Colon (tissue), 2 donors: ENCODE results near the gene TSEN15.

Source experiments
- FAIRE-seq: peaks from 2 replicates; lab custom pipeline; 2012; peaks lifted over from hg19 to GRCh38; lab: Jason Lieb, UNC
- donor health status: control.
- donor health status: control.

The TSEN15 gene

DNA sequence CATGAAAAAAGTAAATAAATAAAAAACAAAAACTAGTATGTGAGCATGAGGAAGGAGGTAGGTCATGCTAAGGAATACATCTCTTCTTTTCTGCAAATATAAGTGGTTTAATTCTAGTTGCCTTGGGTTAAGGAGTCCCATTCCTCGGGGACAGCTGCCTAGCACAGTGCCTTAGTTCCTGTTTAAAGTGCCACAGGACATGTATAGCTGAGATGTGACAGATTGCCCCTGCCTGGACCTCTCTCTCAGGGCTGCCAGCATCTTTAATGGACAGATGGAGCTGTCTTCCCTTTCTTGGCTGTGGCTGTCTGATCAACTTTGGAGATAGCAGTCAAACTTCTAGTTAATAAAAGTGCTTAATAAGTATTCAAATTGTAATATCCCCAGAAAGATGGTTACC lies 50.0 kb downstream of the TSEN15 start:
- no peak for FAIRE-seq

DNA sequence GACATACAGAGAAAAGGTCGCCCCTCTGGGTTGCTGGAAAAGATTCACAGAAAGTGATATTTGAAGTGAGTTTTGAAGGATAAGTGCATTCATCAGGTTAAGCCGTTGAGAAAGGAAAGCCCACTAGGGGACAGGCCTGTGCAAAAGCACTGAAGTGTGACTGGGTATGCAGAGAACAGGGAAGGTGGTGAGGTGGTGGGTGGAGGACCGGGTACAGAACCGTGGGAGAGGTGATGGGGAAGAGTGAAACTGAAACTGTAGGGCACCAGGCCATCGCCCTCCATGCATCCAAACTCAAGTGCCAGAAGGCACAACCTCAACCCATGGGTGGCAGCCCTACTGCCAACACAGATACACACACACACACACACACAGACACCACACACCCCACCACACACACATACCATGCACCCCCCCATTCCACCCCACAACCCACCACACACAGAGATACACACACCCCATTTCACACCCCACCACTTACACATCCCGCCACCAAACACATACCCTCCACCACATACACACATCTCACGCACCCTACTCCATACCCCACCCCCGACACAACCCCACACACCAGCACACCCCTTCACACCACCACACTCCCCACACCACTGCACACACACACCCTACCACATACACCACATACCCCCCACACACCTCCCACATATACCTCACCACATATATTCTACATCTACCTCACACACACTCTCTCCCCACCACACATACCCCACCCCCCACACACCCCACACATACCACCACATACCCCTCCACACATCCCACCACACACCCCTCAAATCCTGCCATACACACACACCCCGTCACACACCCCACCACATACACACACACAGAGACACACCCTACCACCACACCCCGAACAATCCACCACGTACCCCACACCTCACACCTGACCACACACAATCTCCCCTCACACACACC lies 59.0 kb downstream of the TSEN15 start:
- no peak for FAIRE-seq

DNA sequence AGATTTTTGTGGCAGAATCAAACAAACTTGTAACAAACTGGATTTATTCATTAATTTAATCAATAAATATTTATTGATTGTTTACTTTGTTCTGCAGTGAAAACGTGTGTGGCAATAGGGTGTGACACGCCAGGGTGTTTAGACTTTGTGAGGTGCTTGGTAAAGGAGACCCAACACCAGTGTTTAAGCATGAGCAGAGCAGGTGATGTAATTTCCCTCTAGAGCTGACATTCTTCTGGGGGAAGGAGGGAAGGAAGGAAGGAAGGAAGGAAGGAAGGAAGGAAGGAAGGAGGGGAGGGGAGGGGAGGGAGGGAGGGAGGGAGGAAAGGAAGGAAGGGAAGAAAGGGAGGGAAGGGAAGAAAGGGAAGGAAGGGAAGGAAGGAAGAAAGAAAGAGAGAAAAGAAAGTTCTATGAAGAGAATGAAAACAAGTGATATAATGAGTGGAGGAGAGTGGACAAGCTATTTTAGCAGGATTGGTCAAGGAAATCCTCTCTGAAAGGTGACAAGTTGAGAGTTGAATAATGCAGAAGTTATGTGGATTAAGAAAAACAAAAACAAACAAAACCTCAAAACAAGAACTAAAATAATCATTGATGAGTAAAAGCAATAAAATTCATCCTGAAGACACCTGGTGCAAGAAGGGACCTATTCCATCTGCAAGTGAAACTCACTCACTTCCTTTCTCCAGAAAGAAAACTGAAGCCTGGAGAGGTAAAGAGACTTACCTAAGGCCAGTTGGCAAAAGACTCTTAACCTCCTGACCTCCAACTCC lies 60.8 kb downstream of the TSEN15 start:
- no peak for FAIRE-seq

DNA sequence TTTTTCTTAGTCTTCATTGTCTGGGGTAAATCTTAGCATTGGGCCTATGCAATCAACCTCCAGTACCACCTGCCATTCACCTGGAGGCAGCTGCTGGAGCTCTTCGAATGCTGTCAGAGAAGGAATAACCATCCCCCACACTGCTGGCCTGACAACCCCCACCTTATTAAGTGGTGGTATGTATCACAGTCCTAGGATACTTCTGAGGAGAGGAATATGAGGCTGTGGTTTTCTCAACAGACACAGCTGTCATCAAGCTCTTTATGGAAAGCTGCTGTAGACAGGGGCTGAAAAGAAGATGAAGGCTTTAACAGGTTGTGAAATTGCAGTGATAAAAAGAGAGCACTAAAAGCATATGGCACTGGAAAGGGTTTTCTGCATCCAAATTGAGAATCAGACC lies 61.7 kb downstream of the TSEN15 start:
- FAIRE-seq, result no peak

DNA sequence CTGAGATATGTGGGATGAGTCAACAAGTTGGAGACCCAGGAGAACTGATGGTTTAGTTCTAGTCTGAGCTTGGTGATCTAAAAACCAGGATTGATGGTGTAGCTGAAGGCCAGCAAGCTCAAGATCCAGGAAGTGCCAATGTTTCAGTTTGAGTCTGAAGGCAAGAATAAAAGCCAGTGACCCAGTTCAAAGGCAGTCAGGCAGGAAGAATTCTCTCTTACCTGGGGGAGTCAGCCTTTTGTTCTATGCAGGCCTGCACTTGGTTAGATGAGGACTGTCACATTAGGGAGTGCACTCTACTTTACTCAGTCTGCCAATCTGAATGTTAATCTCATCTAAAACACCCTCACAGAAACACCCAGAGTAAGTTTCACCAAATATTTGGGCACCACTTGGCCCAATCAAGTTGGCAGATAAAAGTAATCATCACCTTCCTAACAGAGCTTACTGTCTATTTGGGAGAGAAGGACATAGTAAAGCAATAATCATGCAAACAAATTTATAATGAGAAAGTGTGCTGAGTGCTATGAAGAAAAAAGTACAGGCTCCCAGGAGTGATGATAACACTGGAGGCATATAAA lies 63.4 kb downstream of the TSEN15 start:
- no peak for FAIRE-seq

GRCh38 chr1:184116287-184116686 lies 64.8 kb downstream of the TSEN15 start:
- no peak for FAIRE-seq

GRCh38 chr1:184118046-184118445 lies 66.5 kb downstream of the TSEN15 start:
- FAIRE-seq, result no peak
